Measurements from ENCODE around the gene HBZ. TPM values are rescaled to one million over a fixed set of nuclear protein-coding genes. Genes with fewer than 3 reads are reported as not detected.
A peak's percentile ranks its signal among the peaks of the same experiment; 100 is the strongest.

HBZ gene
- total and polyA plus RNA-seq, 9 of the 15 experiments (the other 6 are each of a cell fraction or from before 2014, with no cell fraction given) = 58.0 to 610 (median 113) TPM

- TF ChIP-seq TFAM (CRISPR knock-in tag; conservative IDR thresholded peaks at IDR 0.05) (no peak), ZBTB11 (CRISPR knock-in tag; IDR thresholded peaks at IDR 0.05) (no peak), ZNF699 (CRISPR knock-in tag; IDR thresholded peaks at IDR 0.05; ENCODE audit: insufficient replicate concordance) (no peak), CREB3 (tag; conservative IDR thresholded peaks at IDR 0.05; ENCODE audit: low read depth) (no peak), HNRNPH1 (optimal IDR thresholded peaks at IDR 0.05; ENCODE audit: low read depth, low read length) (no peak), FOXJ3 (CRISPR knock-in tag; IDR thresholded peaks at IDR 0.05) (no peak), MCM5 (IDR thresholded peaks at IDR 0.05; ENCODE audit: low read depth) (no peak), NR2C2 (CRISPR knock-in tag; IDR thresholded peaks at IDR 0.05) (no peak), NR2C2 (tag; IDR thresholded peaks at IDR 0.05) (peak; percentile 21; the same call in 1 of the 2 replicates), HLTF (IDR thresholded peaks at IDR 0.05) (no peak), ZNF23 (CRISPR knock-in tag; IDR thresholded peaks at IDR 0.05) (no peak), PRDM10 (IDR thresholded peaks at IDR 0.05; ENCODE audit: partially characterized antibody) (no peak), ILF3 (IDR thresholded peaks at IDR 0.05; ENCODE audit: borderline replicate concordance) (no peak)
Observed at GRCh38 chr16:154217-155030, 2.0 kb downstream of the HBZ start (continued).
